Activated T-cell treated with anti-CD3 and anti-CD28 coated beads, Interleukin-2, amount 50 U/mL, for 1 hour (primary cell): ENCODE data around the gene LPAR6.

Source experiments
- DNase-seq: peaks from one replicate; pipeline ENCODE4 v3.0.0-alpha.2; 2020

The LPAR6 gene

GRCh38 chr13:48411841-48412531, 927 bp downstream of the LPAR6 start:
- DNase-seq = peak; percentile 36

DNA sequence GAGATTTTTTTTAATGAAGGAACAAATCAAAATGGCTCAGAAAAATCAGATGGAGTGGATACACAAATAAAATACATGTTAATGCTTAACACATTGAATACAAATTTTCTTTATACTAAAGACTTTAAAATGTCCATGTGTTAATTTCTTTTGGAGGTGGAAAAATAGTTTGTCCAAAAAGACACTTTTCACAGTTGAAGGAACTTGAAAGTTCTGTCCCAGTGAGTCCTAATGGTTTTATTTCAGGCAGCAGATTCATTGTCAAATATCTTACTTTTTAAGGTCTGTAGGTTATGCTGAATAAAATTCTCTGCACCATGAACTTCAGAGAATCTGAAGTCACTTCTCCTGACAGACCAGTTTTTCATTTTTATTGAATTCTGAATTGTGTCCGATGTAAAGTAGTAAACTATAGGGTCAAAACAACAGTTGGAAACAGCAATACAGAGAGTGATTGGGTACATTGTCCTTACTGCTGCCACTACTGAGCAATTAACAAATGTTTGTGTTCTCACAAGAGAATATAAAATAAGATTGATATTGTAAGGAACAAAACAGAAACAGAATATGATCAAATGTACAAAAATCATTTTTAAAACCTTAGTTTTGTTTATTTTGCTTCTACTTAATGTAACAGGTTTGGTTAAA, 1.6 kb downstream of the LPAR6 start:
- DNase-seq = no peak

DNA sequence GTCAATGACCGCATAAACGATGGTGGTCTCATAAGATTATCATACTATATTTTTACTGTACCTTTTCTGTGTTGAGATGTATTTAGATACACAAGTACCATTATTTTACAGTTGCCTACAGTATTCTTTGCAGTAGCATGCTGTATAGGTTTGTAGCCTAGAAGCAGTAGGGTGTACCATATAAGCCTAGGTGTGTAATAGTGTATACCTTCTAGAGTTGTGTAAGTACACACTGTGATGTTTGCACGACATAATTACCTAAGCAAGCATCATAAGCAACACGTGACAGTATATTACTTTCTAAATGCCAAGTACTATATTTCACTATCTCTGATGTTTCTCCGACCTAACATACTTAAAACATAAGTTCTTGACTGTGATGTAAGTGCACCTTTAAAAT, 2.7 kb downstream of the LPAR6 start:
- DNase-seq = no peak

GRCh38 chr13:48405875-48406274, 7.0 kb downstream of the LPAR6 start:
- DNase-seq = no peak

DNA sequence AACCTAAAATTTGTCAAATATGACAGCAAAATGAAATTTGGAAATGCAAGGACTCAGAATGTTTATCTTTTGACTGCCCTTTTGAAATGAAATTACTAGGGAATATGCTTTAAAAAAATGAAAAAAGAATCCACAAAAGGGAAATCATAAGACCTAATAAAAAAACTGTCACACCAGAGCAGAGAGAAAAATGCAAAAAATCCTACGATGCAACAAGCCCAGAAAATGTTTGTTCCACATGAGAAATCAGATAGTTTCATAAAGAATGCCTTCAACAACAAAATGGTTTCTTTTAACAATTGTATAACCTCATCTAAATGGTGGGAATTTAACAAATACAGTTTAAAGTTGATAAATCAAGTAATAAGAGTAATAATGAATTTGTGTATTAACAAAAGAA, 8.0 kb downstream of the LPAR6 start:
- DNase-seq = no peak

DNA sequence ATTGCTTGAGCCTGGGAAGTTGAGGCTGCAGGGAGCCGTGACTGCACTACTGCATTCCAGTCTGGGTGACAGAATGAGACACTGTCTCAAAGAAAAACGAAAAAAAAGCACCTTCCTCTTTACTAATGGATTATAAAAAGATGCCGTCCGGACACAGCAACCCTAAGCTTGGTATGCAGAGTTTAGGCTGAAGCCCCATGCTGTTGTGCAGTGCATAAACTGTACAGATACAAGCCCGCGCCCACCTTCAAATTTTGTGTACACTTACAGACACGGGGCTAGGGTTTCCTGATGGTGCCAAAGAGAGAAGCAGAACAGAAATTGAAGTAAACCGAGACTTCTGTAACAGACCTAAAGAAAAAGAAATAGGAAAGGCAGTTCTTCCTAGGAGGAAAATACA, 9.0 kb downstream of the LPAR6 start:
- no peak for DNase-seq

DNA sequence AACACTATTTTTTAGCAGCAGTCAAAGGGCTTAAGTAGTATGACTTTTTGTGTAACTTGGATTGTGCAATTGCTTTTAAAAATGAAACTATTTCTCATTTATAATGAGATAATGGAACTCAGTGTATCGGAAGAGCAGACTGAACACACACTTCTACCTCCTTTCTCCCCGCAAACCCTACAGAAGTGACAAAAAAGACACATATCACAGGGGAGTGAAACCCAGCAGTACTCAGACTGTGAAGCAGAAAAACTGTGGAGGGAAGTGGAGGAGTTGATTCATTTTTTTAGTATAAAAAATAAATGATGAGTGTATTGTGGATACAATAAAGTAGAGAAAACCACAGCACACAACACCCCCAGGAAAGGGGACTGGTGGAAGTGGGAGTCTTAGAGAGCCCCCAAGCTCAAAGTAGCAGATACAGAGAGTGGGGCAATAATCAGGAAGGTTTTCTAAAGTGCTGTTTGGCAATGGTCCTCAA, 9.7 kb downstream of the LPAR6 start:
- no peak for DNase-seq

DNA sequence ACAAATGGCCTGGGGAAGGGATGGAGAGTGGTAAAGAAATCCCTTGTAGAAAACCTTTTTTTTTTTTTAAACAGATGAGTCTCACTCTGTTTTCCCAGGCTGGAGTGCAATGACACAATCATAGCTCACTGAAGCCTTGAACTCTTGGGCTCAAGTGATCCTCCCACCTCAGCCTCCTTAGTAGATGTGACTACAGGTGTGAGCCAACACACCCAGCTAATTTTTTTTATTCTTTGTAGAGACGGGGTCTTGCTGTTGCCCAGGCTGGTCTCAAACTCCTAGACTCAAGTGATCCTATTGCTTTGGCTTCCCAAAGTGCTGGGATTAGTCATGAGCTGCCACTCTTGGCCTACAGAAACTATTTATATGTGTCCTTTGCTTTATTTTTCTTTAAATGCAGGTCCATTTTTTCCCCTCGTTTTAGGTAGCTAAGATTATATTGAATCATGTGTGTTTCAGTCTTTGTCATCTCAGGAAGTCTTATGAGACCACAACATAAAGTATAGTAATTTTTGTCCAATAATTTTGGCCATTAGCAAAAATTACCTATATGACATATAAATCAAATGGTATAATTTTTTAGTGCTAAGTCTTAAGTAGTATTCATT, 10.5 kb downstream of the LPAR6 start:
- no peak for DNase-seq

GRCh38 chr13:48401480-48401879, 11.4 kb downstream of the LPAR6 start:
- DNase-seq = no peak

DNA sequence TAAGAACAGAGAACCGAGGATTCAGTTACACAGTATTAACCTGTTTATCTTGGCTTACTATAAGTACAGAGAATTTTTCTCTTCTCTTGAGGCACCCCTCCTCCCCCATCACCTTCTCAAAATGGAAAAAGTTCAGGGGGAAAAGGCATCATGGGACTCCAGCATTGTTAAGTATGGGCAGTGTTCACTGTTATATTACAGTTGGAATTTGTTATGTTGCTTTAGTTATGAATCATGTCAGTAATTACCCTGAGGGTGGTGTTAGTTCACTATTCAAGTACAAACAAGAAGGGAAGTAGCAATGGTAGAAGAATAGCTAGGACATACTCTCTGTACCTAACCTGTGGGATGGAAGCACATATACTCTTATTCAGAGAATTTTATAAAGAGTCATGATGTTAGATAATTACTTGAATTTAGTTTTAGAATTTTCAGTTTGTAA, 12.0 kb downstream of the LPAR6 start:
- no peak for DNase-seq

DNA sequence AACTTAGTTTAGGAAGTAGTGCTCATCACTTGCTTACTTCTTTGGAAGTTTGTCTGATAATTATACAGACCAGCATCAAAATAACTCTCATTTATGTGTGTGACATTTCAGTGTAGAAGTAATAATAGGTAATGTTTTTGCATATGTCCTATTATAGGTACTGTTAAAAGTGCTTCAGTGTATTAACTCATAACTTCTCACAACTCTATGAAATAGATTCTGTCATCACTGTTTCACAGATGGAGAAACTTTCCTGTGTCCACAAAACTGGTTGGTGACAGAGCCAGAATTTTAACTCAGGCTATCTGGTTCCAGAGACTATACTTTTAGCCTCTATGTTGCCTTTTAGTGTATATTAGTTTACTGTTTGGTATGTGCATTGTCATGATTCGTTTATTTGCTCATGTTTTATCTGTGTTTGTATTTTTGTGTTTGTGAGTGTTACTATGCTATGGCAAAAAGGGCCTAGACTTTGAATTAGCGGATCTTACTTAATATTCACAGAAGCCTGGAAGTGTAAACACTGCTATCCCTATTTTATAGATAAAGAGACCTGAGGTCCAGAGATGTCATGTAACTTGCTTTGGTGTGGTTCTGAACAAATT, 12.7 kb downstream of the LPAR6 start:
- DNase-seq = no peak

DNA sequence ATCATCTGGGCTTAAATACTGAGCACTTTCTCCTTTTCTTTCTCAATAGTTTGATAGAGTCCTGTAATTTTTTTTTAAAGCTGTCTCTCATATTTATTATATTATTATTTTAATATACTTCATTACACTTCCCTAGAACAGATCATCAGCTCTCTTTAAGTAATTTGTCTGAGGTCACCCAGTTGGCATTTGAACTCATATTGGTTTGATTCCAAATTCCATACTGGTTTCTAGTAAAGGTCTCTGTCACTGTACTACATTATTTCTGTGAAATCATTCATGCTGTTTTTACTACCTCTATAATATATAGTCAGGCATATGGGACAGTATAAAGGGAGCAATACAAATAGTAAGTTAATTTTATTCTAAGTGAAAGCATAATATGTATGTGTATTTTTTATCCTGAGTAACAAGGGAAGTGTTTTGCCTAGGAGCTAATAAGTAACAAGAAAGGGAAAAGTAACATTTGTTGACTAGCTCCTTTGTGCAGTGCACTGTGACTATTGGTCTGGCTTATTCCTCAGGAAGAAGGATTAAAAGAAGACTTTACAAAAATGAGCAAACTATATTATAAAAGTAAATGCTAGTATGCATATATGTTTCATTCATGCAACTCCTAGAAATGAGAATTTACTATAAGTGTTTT, 14.3 kb downstream of the LPAR6 start:
- DNase-seq = no peak

DNA sequence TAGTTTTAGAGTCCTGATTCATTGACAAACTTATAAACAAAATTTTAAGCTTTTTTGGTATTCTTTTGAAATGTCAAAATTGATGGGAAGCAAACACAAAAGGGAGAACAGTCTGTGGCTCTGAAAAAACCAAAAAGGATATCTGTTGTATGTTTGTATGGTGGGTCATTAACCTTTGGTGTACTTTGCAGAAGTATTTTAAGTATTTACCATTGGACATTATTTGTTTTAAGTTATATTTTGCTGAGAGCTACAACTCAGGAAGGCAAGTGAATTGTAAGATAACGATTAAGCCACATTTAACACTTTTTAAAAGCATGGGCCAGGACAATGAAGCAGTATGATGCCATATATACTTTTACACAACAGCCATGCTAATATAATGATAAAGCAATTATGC, 15.2 kb downstream of the LPAR6 start:
- no peak for DNase-seq

DNA sequence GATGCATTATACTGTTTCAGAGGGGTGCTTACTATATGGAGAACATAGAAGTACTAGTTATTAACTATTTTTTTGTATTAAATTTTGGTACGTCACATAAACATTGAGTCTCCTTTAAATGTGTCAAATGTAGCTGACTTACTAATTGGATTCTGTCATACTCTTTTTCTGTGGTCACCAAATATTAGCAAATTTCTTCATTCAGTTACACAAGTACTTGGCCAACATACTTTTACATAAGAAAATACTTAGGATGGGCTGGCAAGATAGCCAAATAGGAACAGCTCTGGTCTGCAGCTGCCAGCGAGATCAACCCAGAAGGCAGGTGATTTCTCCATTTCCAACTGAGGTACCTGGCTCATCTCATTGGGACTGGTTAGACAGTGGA, 19.2 kb downstream of the LPAR6 start:
- no peak for DNase-seq

- no peak for DNase-seq
These were observed 19.7 kb downstream of the LPAR6 start for GRCh38 chr13:48393030-48393697.

- DNase-seq = no peak
These were observed 21.7 kb downstream of the LPAR6 start for GRCh38 chr13:48391257-48391656.

DNA sequence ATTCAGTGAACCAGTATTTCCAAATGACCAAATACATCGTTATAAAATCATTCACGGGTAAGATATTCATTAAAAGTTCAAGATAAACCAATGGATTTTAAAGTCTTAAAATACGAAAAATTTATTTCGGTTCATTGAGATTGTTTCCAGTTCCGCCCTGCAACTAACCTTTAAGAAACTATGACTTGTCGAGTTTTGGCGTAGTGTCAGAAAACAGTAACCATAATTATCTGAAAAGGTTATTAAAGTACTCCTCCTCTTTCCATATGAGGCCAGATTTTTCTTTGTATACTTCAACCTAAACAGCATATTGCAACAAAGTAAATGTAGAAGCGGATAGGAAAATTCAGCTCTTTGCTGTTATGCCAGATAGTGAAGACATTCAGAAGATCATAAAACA, 26.1 kb downstream of the LPAR6 start:
- DNase-seq = no peak

GRCh38 chr13:48383384-48383783, 29.5 kb downstream of the LPAR6 start:
- no peak for DNase-seq

- DNase-seq = no peak
These were observed 32.3 kb downstream of the LPAR6 start for GRCh38 chr13:48380581-48380980.

- DNase-seq = no peak
These were observed 35.1 kb downstream of the LPAR6 start for GRCh38 chr13:48377857-48378256.

DNA sequence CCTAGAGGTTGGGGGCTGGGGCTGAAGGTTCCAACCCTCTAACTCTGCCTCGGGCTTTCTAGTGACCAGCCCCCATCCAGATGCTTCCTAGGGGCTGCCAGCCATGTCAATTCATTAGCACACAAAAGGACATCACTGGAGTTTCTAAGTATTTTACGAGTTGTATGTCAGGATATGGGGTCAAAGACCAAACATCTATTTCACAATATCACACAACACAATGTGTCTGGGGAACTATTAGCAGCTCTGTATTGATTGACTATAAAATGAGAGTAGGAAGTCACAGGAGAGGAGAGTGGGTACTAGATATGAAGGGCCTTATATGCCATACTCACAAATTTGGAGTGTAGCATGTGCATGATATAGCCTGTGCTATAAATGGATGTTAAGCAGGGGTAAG, 42.1 kb downstream of the LPAR6 start:
- no peak for DNase-seq

DNA sequence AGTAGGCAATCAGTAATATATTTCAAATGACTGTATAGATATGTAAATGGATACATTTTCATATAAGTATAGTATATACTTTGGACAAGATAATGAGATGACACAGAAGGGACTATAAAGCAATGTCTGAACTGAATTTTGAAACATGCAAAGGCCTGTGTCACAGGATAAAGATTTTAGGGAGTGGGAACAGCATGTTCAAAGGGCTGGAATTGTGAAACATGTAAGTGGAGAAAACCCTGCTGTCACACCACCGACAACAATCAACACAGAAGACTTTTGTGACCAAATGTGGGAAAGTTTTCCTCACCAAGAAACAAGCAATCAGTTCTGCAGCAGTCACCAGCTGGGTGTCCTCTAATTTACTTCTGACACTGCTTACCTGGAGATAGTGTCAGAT, 42.9 kb downstream of the LPAR6 start:
- DNase-seq = no peak
